HG03039 (cell line): ENCODE measurements around the gene CHMP4A.

Experiments used
- ATAC-seq: cut with Tn5 transposase; IDR thresholded peaks from one replicate; pipeline ENCODE4 v1.9.1; 2021; ENCODE audit warnings: mild to moderate bottlenecking, moderate library complexity; ENCODE audit not compliant: unreplicated experiment

The CHMP4A gene

GRCh38 chr14:24212924-24213865, at the start of gene CHMP4A:
Gene CHMP4A, minus strand, starts transcription at chr14:24213488. Its CDS starts 49 bp downstream, at chr14:24213439.
- peak; percentile 65 for ATAC-seq

- no peak for ATAC-seq
Measured at GRCh38 chr14:24261969-24262327, 48.7 kb upstream of the CHMP4A start.

GRCh38 chr14:24261256-24261968, 48.1 kb upstream of the CHMP4A start:
- no peak for ATAC-seq

- no peak for ATAC-seq
Measured at GRCh38 chr14:24260780-24261157, 47.5 kb upstream of the CHMP4A start.

- ATAC-seq: no peak
Measured at GRCh38 chr14:24260026-24260779, 46.9 kb upstream of the CHMP4A start.

- ATAC-seq: no peak
Measured at GRCh38 chr14:24259282-24260025, 46.2 kb upstream of the CHMP4A start.

GRCh38 chr14:24258548-24259265, 45.4 kb upstream of the CHMP4A start:
- no peak for ATAC-seq

GRCh38 chr14:24258119-24258518, 44.8 kb upstream of the CHMP4A start:
- ATAC-seq: no peak

GRCh38 chr14:24256960-24257359, 43.7 kb upstream of the CHMP4A start:
- ATAC-seq: no peak

GRCh38 chr14:24255931-24256711, 42.8 kb upstream of the CHMP4A start:
- no peak for ATAC-seq

GRCh38 chr14:24255438-24255837, 42.1 kb upstream of the CHMP4A start:
- no peak for ATAC-seq

GRCh38 chr14:24254630-24255392, 41.5 kb upstream of the CHMP4A start:
- no peak for ATAC-seq

GRCh38 chr14:24253936-24254335, 40.6 kb upstream of the CHMP4A start:
- no peak for ATAC-seq

- no peak for ATAC-seq
Measured at GRCh38 chr14:24252289-24253124, 39.2 kb upstream of the CHMP4A start.

- no peak for ATAC-seq
Measured at GRCh38 chr14:24251880-24252288, 38.6 kb upstream of the CHMP4A start.

- ATAC-seq: no peak
Measured at GRCh38 chr14:24250354-24250753, 37.1 kb upstream of the CHMP4A start.

- no peak for ATAC-seq
Measured at GRCh38 chr14:24249230-24250021, 36.1 kb upstream of the CHMP4A start.
